K562 (cell line): ENCODE data around the gene IMMP2L. TPM values are rescaled to one million over a fixed set of nuclear protein-coding genes. Genes with fewer than 3 reads are reported as not detected.

Source experiments
- CBFA2T2 ChIP-seq: fragments of 450-650 bp; conservative IDR thresholded peaks from 2 replicates; pipeline ENCODE4 v1.6.1; 2017; ENCODE audit warnings: mild to moderate bottlenecking
- CC2D1A ChIP-seq: fragments of 450-650 bp; IDR thresholded peaks from 2 replicates; pipeline ENCODE4 v1.6.1; 2017; ENCODE audit warnings: mild to moderate bottlenecking
- CEBPB ChIP-seq: fragments of 450-650 bp; IDR thresholded peaks from 2 replicates; pipeline ENCODE4 v1.6.1; 2016; ENCODE audit warnings: missing genetic modification characterization, missing compliant biosample characterization
- CHCHD3 ChIP-seq: fragments of 250-450 bp; sonication (Bioruptor Pico); IDR thresholded peaks from 2 replicates; pipeline ENCODE4 v2.1.2; 2022; ENCODE audit warnings: mild to moderate bottlenecking
- ELF2 ChIP-seq: fragments of 250-450 bp; sonication (Bioruptor Pico); IDR thresholded peaks from 2 replicates; pipeline ENCODE4 v1.5.0; 2021; ENCODE audit warnings: mild to moderate bottlenecking
- GATA2 ChIP-seq: sonication (generic); formaldehyde crosslinking; IDR thresholded peaks from 2 replicates; pipeline ENCODE4 v1.4.0; 2020; ENCODE audit warnings: mild to moderate bottlenecking, missing genetic modification reagents
- HDAC3 ChIP-seq: fragments of 450-650 bp; IDR thresholded peaks from 2 replicates; pipeline ENCODE4 v1.6.1; 2018; ENCODE audit warnings: borderline replicate concordance, mild to moderate bottlenecking, moderate library complexity; ENCODE audit not compliant: partially characterized antibody
- HIVEP1 ChIP-seq: fragments of 250-450 bp; sonication (Bioruptor Pico); IDR thresholded peaks from 2 replicates; pipeline ENCODE4 v1.4.0; 2020; ENCODE audit warnings: mild to moderate bottlenecking
- IRF2 ChIP-seq: sonication (generic); formaldehyde crosslinking; IDR thresholded peaks from 2 replicates; pipeline ENCODE4 v1.8.1; 2022; ENCODE audit warnings: mild to moderate bottlenecking, missing genetic modification reagents
- JUND ChIP-seq, 2 experiments: IDR thresholded peaks; 2 replicates in 1 of 2; 3 replicates in 1 of 2; pipeline ENCODE4 v1.6.1; 2011; ENCODE audit warnings: borderline replicate concordance in 2 of 2, low read depth in 2 of 2, low read length in 2 of 2, improper control_type of control experiment in 1 of 2, missing biosample characterization in 1 of 2, missing genetic modification characterization in 1 of 2, missing genetic modification reagents in 1 of 2
- PCBP2 ChIP-seq: fragments of 200-400 bp; formaldehyde crosslinking; IDR thresholded peaks from 2 replicates; pipeline ENCODE4 v1.6.1; 2018; ENCODE audit warnings: low read length, low read depth, mild to moderate bottlenecking, moderate library complexity; ENCODE audit not compliant: poor library complexity, severe bottlenecking
- POLR2AphosphoS5 ChIP-seq: IDR thresholded peaks from 2 replicates; pipeline ENCODE4 v1.6.1; 2011; ENCODE audit warnings: mild to moderate bottlenecking, low read depth, low read length, moderate library complexity; ENCODE audit not compliant: control insufficient read depth, insufficient read depth
- XRCC4 ChIP-seq: IDR thresholded peaks from one replicate; pipeline ENCODE4 v1.6.1; 2011; ENCODE audit not compliant: insufficient read depth, insufficient read length; ENCODE audit errors: extremely low read depth
- ZC3H11A ChIP-seq: IDR thresholded peaks from 2 replicates; pipeline ENCODE4 v1.6.1; 2012; ENCODE audit warnings: low read depth, low read length, improper control_type of control experiment
- ZNF316 ChIP-seq: fragments of 450-650 bp; IDR thresholded peaks from 2 replicates; pipeline ENCODE4 v1.6.1; 2016
- polyA plus RNA-seq, 8 experiments: library from polyadenylated mRNA; depleted of rRNA in 4 of 8; stranded (reverse) in 5 of 8; unstranded in 3 of 8; fragments of >200 nt; fragmentation: Nextera tagmentation in 2 of 8; fragmentation: Illumina TruSeq in 1 of 8; extraction: Ambion mirVana in 2 of 8; extraction: Trizol in 1 of 8; gene quantifications; 2 replicates each; pipeline versions ENCODE4 v1.2.1 to v1.2.3, GENCODE V29; 2011 to 2014; ENCODE audit warnings: inconsistent platforms in 1 of 8, missing spikeins in 1 of 8
- total RNA-seq, 7 experiments: library from RNA; depleted of rRNA in 6 of 7; stranded (reverse); fragments of >200 nt in 6 of 7; fragmentation: Illumina TruSeq in 2 of 7; extraction: Trizol in 2 of 7; gene quantifications; 2 replicates each; pipeline versions ENCODE4 v1.2.1 to v1.2.3, GENCODE V29; 2011 to 2021; ENCODE audit warnings: low replicate concordance in 1 of 7
- TF ChIP-seq, protein P1 (sequence below), 3 experiments: fragments of 200-800 bp in 1 of 3; sonication (Bioruptor generic) in 1 of 3; sonication (generic) in 1 of 3; formaldehyde crosslinking in 1 of 3; IDR thresholded peaks; 2 replicates each; pipeline versions ENCODE4 v1.6.1 to v1.8.0; 2016 to 2022; ENCODE audit warnings: mild to moderate bottlenecking in 2 of 3, missing compliant biosample characterization in 2 of 3, missing genetic modification characterization in 2 of 3, missing genetic modification reagents in 1 of 3
- TF ChIP-seq, protein P2 (sequence below): fragments of 450-650 bp; IDR thresholded peaks from 2 replicates; pipeline ENCODE4 v1.7.1; 2018; ENCODE audit warnings: mild to moderate bottlenecking, low read depth; ENCODE audit not compliant: partially characterized antibody
- TF ChIP-seq, protein P3 (sequence below): conservative IDR thresholded peaks from 2 replicates; pipeline ENCODE4 v1.6.1; 2011; ENCODE audit warnings: low read depth, mild to moderate bottlenecking, low read length; ENCODE audit not compliant: control insufficient read depth
- TF ChIP-seq, protein P4 (sequence below): IDR thresholded peaks from 2 replicates; pipeline ENCODE4 v1.6.1; 2016; ENCODE audit warnings: missing genetic modification characterization, missing compliant biosample characterization
- TF ChIP-seq, protein P5 (sequence below): fragments of 250-450 bp; sonication (Bioruptor Pico); IDR thresholded peaks from 2 replicates; pipeline ENCODE4 v1.6.1; 2021; ENCODE audit warnings: mild to moderate bottlenecking

Gene IMMP2L
- total and polyA plus RNA-seq, 9 of the 15 experiments (the other 6 are each of a cell fraction or from before 2014, with no cell fraction given): 29.7 to 116 (median 53.0) TPM

DNA sequence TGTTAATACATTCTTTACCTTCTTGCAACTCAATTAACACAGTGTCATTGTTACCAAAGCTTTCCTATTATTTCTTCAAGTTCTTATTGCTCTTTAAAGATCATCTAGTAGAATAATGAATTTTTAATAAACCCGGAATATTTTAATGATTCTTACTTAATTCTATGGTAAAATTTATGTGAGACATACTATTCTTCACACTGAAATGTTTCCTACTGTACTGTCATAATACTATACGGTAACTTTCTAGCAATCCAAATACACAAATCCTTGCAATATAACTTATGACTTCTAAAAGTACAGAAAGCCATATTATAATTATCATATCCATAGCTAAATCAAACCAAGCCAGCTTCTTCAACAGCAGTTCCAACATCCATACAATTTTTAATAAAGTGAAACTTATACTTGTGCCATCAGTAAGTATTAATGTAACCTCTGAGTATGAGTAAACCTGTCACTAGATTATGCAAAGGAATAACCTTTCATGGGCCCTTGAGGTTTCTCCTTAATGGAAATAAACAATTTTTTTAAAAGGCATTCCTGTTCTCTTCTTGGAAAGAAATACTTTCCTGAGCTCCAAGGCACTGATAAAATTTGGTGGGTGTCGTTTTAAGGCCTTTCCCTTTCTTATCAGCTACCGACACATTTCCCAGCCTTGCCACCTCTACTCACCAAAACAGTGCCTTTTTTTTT, 87.4 kb downstream of the IMMP2L start (continued):
- TF ChIP-seq, protein P1, sequence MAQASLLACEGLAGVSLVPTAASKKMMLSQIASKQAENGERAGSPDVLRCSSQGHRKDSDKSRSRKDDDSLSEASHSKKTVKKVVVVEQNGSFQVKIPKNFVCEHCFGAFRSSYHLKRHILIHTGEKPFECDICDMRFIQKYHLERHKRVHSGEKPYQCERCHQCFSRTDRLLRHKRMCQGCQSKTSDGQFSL (CRISPR knock-in tag; IDR thresholded peaks at IDR 0.05): no peak
- TF ChIP-seq, protein P1 (tag; IDR thresholded peaks at IDR 0.05): no peak
- TF ChIP-seq XRCC4 (no peak), PCBP2 (no peak), CC2D1A (peak; percentile 95), ZC3H11A (no peak), JUND (IDR thresholded peaks at IDR 0.05; ENCODE audit: borderline replicate concordance, low read depth, low read length) (peak; percentile 85), JUND (tag; IDR thresholded peaks at IDR 0.05; ENCODE audit: borderline replicate concordance, low read depth, low read length) (peak; percentile 83; the same call in 1 of the 3 replicates), POLR2AphosphoS5 (peak; percentile 83), HIVEP1 (CRISPR knock-in tag) (no peak), CBFA2T2 (peak; percentile 93), GATA2 (CRISPR knock-in tag) (peak; percentile 73), ELF2 (no peak), CHCHD3 (CRISPR knock-in tag) (no peak), CEBPB (tag) (no peak), IRF2 (CRISPR knock-in tag) (no peak), HDAC3 (peak; percentile 91), ZNF316 (no peak)
- TF ChIP-seq, protein P2, sequence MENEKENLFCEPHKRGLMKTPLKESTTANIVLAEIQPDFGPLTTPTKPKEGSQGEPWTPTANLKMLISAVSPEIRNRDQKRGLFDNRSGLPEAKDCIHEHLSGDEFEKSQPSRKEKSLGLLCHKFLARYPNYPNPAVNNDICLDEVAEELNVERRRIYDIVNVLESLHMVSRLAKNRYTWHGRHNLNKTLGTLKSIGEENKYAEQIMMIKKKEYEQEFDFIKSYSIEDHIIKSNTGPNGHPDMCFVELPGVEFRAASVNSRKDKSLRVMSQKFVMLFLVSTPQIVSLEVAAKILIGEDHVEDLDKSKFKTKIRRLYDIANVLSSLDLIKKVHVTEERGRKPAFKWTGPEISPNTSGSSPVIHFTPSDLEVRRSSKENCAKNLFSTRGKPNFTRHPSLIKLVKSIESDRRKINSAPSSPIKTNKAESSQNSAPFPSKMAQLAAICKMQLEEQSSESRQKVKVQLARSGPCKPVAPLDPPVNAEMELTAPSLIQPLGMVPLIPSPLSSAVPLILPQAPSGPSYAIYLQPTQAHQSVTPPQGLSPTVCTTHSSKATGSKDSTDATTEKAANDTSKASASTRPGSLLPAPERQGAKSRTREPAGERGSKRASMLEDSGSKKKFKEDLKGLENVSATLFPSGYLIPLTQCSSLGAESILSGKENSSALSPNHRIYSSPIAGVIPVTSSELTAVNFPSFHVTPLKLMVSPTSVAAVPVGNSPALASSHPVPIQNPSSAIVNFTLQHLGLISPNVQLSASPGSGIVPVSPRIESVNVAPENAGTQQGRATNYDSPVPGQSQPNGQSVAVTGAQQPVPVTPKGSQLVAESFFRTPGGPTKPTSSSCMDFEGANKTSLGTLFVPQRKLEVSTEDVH: peak; percentile 59
- TF ChIP-seq, protein P3, sequence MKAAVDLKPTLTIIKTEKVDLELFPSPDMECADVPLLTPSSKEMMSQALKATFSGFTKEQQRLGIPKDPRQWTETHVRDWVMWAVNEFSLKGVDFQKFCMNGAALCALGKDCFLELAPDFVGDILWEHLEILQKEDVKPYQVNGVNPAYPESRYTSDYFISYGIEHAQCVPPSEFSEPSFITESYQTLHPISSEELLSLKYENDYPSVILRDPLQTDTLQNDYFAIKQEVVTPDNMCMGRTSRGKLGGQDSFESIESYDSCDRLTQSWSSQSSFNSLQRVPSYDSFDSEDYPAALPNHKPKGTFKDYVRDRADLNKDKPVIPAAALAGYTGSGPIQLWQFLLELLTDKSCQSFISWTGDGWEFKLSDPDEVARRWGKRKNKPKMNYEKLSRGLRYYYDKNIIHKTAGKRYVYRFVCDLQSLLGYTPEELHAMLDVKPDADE: no peak
- TF ChIP-seq, protein P4, sequence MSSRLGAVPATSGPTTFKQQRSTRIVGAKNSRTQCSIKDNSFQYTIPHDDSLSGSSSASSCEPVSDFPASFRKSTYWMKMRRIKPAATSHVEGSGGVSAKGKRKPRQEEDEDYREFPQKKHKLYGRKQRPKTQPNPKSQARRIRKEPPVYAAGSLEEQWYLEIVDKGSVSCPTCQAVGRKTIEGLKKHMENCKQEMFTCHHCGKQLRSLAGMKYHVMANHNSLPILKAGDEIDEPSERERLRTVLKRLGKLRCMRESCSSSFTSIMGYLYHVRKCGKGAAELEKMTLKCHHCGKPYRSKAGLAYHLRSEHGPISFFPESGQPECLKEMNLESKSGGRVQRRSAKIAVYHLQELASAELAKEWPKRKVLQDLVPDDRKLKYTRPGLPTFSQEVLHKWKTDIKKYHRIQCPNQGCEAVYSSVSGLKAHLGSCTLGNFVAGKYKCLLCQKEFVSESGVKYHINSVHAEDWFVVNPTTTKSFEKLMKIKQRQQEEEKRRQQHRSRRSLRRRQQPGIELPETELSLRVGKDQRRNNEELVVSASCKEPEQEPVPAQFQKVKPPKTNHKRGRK (tag): no peak
- TF ChIP-seq, protein P5, sequence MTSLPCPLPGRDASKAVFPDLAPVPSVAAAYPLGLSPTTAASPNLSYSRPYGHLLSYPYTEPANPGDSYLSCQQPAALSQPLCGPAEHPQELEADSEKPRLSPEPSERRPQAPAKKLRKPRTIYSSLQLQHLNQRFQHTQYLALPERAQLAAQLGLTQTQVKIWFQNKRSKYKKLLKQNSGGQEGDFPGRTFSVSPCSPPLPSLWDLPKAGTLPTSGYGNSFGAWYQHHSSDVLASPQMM (CRISPR knock-in tag): no peak
